Superior temporal gyrus (tissue), 1 donor: ENCODE results near the gene ARHGEF17.

Experiments
- DNase-seq: peaks from one replicate; pipeline ENCODE4 v3.0.0-alpha.2; 2016; ENCODE audit errors: extremely low spot score

ARHGEF17 gene

GRCh38 chr11:73331138-73331916 is 23.3 kb downstream of the ARHGEF17 start:
- DNase-seq: no peak

GRCh38 chr11:73333173-73333572 is 25.1 kb downstream of the ARHGEF17 start:
- DNase-seq: no peak

GRCh38 chr11:73333640-73334383 is 25.7 kb downstream of the ARHGEF17 start:
- no peak for DNase-seq

GRCh38 chr11:73334384-73335203 is 26.5 kb downstream of the ARHGEF17 start:
- no peak for DNase-seq

- peak; percentile 95 for DNase-seq
Measured at GRCh38 chr11:73335204-73335923, 27.3 kb downstream of the ARHGEF17 start.

GRCh38 chr11:73337846-73338245 is 29.8 kb downstream of the ARHGEF17 start:
- DNase-seq: no peak

GRCh38 chr11:73338279-73338678 is 30.2 kb downstream of the ARHGEF17 start:
- DNase-seq: no peak

GRCh38 chr11:73340164-73340563 is 32.1 kb downstream of the ARHGEF17 start:
- DNase-seq: no peak

- DNase-seq: no peak
Measured at GRCh38 chr11:73342633-73343032, 34.6 kb downstream of the ARHGEF17 start.

- peak; percentile 22 for DNase-seq
Measured at GRCh38 chr11:73343076-73343873, 35.2 kb downstream of the ARHGEF17 start.

- peak; percentile 41 for DNase-seq
Measured at GRCh38 chr11:73344191-73344607, 36.1 kb downstream of the ARHGEF17 start.

- no peak for DNase-seq
Measured at GRCh38 chr11:73345481-73346160, 37.5 kb downstream of the ARHGEF17 start.

GRCh38 chr11:73346186-73346935 is 38.3 kb downstream of the ARHGEF17 start:
- DNase-seq: no peak

GRCh38 chr11:73347067-73347466 is 39.0 kb downstream of the ARHGEF17 start:
- no peak for DNase-seq

- no peak for DNase-seq
Measured at GRCh38 chr11:73348838-73349237, 40.8 kb downstream of the ARHGEF17 start.

GRCh38 chr11:73349633-73350032 is 41.6 kb downstream of the ARHGEF17 start:
- DNase-seq: no peak

- peak; percentile 84 for DNase-seq
Measured at GRCh38 chr11:73350908-73351636, 43.0 kb downstream of the ARHGEF17 start.

- no peak for DNase-seq
Measured at GRCh38 chr11:73353422-73353821, 45.3 kb downstream of the ARHGEF17 start.

GRCh38 chr11:73355109-73355508 is 47.0 kb downstream of the ARHGEF17 start:
- no peak for DNase-seq
